Measurements from ENCODE around the gene EXOC6B.

EXOC6B gene

DNA sequence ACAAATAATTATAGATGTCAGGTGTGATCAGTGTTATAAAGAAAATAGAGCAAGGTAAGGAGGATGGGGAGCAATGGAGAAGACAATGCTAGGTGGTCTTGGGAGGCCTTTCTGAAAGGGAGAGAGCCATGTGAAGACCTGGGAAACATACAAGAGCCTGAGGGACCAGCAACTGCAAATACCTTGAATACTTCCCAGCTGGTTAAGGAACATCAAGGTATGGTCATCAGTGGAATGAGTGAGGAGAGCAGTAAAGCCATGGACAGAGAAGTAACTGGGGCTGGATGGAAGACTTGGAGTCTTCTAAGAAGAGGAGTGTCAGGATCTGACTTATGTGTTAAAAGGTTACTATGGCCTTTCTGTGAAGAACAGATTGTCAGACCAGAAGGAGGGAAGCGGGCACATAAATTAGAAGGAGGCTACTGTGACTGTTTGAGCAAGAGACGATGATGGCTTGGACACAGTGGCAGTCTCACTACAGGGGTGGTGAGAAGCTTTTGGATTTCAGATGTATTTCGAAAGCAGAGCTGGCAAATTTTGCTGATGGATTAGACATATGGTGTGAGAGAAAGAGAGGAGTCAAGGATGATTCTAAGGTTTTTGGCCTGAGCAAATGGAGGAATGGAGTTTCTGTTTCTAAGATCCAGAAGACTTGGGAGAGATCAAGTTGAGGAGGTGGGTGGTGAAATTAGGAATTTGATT is 22.8 kb upstream of the EXOC6B start:
- no peak for FAIRE-seq
- TF ChIP-seq POLR2A (IDR thresholded peaks at IDR 0.05; ENCODE audit: low read depth, low read length), result no peak
- TF ChIP-seq TAF1 (IDR thresholded peaks at IDR 0.05; ENCODE audit: low read depth, low read length), result no peak
- no peak for TF ChIP-seq POU2F2 (IDR thresholded peaks at IDR 0.05; ENCODE audit: low read depth, low read length)
- no peak for TF ChIP-seq PAX5 (IDR thresholded peaks at IDR 0.05; ENCODE audit: insufficient read depth, low read length, severe bottlenecking)
- no peak for TF ChIP-seq SPI1 (IDR thresholded peaks at IDR 0.05; ENCODE audit: low read depth, low read length)
- no peak for TF ChIP-seq POLR2AphosphoS5 (IDR thresholded peaks at IDR 0.05; ENCODE audit: low read depth, low read length)
- DNase-seq (ENCODE audit: insufficient read length, low spot score), result no peak

DNA sequence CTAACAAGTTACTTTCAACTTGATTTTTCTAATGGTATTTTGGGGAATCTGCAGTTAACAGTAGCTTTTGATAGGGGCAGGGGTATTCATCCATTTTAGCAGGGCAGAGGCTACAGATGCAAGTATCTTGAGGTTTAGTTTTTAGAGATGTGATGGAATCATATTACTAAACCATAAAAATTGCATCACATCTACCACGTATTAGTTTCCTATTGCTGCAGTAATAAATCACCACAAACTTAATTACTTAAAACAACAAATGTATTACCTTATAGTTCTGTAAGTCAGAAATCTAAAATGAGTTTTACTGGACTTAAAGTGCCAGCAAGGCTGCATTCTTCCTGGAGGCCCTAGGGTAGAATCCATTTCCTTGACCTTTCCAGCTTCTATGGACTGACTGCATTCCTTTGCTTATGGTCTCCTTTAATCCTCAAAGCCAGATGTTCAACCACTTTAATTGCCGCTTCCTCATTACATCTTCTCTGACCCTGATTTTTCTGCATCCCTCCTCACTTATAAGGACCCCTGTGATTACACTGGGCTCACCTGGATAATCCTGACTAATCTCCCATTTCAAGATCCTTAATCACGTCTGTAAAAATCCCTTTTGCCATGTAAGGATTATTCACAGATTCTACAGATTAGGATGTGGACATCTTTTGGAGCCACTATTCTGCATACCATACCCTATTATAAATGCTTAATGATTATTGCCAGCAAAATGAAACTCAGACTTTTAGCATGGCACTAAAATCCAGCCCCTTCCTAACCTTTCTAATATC is 21.9 kb upstream of the EXOC6B start:
- DNase-seq (ENCODE audit: insufficient read length, low spot score) (no peak), FAIRE-seq (no peak)
- no peak for TF ChIP-seq POLR2A (IDR thresholded peaks at IDR 0.05; ENCODE audit: low read depth, low read length)

DNA sequence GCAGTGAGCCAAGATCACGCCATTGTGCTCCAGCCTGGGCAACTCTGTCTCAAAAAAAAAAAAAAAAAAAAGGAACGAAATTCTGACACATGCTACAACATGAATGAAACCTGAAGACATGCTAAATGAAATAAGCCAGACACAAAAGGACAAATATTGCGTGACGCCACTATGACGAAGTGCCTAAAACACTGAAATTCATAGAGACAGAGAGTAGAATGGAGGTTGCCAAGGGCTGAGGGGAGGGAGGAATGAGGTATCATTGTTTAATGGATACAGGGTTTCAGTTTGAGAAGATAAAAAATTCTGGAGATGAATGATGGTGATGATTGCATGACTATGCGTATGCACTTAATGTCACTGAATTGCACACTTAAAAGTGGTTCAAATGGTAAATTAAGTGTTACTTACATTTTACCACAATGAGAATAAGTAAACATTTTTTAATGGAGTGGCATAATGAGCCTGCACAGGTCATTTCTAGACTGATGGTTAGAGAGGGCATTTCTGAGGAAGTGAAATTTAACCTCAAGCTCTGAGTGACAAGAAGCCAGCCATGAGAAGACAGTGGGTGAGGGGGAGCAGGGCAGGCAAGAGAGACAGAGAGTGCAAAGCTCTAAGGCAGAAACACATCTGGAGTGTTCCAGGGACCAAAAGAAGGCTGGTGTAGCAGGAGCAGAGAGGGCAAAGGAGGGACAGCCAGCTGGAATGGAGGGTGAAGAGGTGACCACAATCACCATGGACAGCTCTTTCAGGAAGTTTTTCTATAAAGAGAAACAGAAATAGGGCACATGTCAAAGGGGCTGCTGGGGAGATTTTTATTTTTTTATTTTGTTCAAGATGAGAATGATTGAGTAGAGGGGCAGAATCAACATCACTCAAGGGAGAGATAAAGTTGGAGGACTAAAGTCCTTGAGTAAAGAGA is 20.6 kb upstream of the EXOC6B start:
- FAIRE-seq (no peak), DNase-seq (ENCODE audit: insufficient read length, low spot score) (no peak)
- no peak for TF ChIP-seq POLR2AphosphoS5 (IDR thresholded peaks at IDR 0.05; ENCODE audit: low read depth, low read length)
- peak; percentile 80 for TF ChIP-seq SPI1 (IDR thresholded peaks at IDR 0.05; ENCODE audit: low read depth, low read length)

DNA sequence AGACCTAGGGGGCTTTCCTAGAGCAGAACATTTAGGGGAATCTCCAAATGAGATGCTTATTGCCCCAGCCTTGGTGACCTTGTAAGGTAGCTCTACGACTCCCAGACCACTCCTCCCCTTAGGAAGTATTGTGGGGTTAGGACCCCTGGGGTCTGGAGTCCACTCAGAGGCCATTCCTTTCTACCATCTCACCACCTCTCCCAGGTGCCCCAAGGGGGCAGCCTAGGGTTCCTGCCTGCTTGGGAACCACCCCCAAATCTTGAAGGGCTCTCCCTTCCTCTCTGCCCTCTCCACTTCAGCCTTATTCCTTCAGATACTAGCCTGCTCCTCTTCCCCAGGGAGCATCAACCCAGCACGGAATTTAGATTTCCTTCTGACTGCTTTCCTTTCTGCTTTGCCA is 17.5 kb upstream of the EXOC6B start:
- FAIRE-seq (no peak), DNase-seq (ENCODE audit: insufficient read length, low spot score) (no peak)
- TF ChIP-seq TAF1 (IDR thresholded peaks at IDR 0.05; ENCODE audit: low read depth, low read length), result no peak
- TF ChIP-seq POLR2A (IDR thresholded peaks at IDR 0.05; ENCODE audit: low read depth, low read length), result no peak
- no peak for TF ChIP-seq POU2F2 (IDR thresholded peaks at IDR 0.05; ENCODE audit: low read depth, low read length)
- TF ChIP-seq PAX5 (IDR thresholded peaks at IDR 0.05; ENCODE audit: insufficient read depth, low read length, severe bottlenecking), result no peak
- no peak for TF ChIP-seq POLR2AphosphoS5 (IDR thresholded peaks at IDR 0.05; ENCODE audit: low read depth, low read length)
- TF ChIP-seq SPI1 (IDR thresholded peaks at IDR 0.05; ENCODE audit: low read depth, low read length), result no peak

DNA sequence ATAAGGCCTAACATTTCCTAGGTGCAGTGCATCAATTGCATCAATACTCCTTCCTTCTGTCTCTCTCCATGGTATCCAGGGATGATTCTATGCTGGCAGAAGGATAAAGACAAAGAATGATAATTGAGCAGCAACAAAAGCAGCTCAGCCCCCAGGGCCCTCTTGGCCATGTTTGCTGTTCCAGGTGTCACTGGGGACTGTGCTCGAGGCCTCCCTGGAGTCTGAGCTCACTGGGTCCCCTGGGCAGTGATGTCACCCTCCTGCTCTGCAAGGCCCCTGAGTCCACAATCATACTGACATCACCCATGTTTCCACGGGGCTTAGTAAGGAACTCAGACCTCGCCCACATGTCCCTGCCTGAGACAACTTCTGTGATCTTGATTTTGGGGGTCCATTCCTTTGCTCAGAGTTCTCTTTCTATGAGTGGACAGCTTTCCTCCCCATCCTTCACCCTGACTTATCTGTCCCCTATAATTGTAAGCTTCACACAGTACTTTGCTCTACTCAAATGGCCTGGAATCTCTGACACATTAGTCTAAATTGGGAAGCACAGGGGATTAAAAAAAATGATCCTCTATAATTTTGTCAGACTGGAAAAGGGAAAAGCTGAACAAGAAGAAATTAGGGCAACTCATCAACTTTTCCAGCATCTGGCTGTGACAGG is 15.8 kb upstream of the EXOC6B start:
- FAIRE-seq, result no peak
- DNase-seq (ENCODE audit: insufficient read length, low spot score), result no peak
- TF ChIP-seq POLR2AphosphoS5 (IDR thresholded peaks at IDR 0.05; ENCODE audit: low read depth, low read length) (no peak), POLR2A (IDR thresholded peaks at IDR 0.05; ENCODE audit: low read depth, low read length) (no peak), POU2F2 (IDR thresholded peaks at IDR 0.05; ENCODE audit: low read depth, low read length) (no peak)

DNA sequence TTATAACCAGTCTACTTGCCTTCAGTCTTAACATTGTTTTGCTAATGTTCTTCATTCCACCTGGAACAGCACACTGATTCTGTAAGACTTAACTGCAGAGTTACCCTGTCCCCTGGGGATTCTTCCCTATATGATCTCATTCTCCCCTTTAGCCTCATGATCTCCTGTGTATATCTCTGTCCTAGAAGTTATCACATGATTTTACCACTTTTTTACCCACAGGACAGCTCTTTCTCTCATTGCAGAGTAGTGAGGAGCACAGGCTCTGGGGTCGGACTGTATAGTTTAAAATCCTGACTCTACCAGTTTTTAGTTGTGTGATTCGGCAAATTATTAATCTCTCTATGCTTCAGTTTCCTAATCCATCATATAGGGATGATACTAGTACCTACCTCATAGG is 14.2 kb upstream of the EXOC6B start:
- no peak for TF ChIP-seq POU2F2 (IDR thresholded peaks at IDR 0.05; ENCODE audit: low read depth, low read length)
- TF ChIP-seq POLR2AphosphoS5 (IDR thresholded peaks at IDR 0.05; ENCODE audit: low read depth, low read length), result no peak
- DNase-seq (ENCODE audit: insufficient read length, low spot score) (no peak), FAIRE-seq (no peak)

DNA sequence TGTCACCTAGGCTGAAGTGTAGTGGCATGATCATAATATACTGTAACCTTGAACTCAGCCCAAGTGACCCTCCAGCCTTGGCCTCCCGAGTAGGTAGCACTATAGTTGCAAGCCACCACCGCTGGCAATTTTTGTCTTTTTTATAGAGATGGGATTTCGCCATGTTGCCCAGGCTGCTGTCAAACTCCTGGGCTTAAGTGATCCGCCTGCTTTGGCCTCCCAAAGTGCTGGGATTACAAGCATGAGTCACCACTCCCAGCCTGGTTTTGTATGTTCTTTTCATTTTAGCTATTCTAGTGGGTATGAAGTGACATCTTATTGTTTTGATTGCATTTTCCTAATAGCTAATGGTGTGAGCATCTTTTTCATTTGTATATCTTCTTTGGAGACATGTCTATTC is 11.3 kb upstream of the EXOC6B start:
- no peak for FAIRE-seq
- DNase-seq (ENCODE audit: insufficient read length, low spot score), result no peak
- TF ChIP-seq POLR2A (IDR thresholded peaks at IDR 0.05; ENCODE audit: low read depth, low read length), result no peak
- no peak for TF ChIP-seq PAX5 (IDR thresholded peaks at IDR 0.05; ENCODE audit: insufficient read depth, low read length, severe bottlenecking)
- TF ChIP-seq POLR2AphosphoS5 (IDR thresholded peaks at IDR 0.05; ENCODE audit: low read depth, low read length), result no peak
- no peak for TF ChIP-seq TAF1 (IDR thresholded peaks at IDR 0.05; ENCODE audit: low read depth, low read length)

DNA sequence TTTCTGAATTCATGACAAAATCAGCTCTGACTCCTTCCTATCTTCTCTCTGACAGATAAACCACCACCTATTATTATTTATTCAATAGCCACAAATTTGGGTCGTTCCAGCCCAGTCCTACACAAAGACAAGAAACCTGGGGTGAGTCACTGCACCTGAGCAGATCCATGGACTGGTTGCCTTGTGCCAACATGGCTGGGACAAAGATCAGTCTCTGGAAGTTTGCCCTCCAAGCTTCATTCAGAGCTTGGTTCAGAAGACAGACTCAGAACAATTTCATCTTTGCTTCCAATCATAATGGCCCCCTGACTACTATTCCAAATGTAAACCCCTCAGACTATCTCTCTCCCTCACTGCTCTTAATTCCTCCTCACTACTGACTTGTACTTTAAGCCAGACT is 9.6 kb upstream of the EXOC6B start:
- DNase-seq (ENCODE audit: insufficient read length, low spot score) (no peak), FAIRE-seq (no peak)
- no peak for TF ChIP-seq POU2F2 (IDR thresholded peaks at IDR 0.05; ENCODE audit: low read depth, low read length)
- TF ChIP-seq SPI1 (IDR thresholded peaks at IDR 0.05; ENCODE audit: low read depth, low read length), result no peak
- no peak for TF ChIP-seq POLR2AphosphoS5 (IDR thresholded peaks at IDR 0.05; ENCODE audit: low read depth, low read length)
- no peak for TF ChIP-seq TAF1 (IDR thresholded peaks at IDR 0.05; ENCODE audit: low read depth, low read length)
- no peak for TF ChIP-seq POLR2A (IDR thresholded peaks at IDR 0.05; ENCODE audit: low read depth, low read length)

DNA sequence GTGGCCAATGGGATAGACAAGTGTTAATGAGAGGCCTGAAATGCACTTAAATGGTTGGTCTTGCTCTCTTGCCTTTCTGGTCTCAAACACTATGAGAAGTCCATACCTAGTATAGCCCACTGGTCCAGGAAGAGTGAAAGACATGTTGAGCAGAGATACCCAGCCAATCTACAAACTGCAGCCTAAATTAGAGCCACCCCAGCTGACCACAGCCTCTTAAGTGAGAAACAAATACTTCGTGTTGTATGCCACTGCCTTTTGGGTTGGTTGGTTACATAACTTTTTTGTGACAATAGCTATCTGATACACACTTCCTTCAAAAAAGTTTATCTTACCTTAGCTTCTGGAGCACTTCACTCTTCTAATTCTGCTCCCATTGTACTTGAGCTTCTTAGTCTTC is 8.8 kb upstream of the EXOC6B start:
- TF ChIP-seq TAF1 (IDR thresholded peaks at IDR 0.05; ENCODE audit: low read depth, low read length) (no peak), SPI1 (IDR thresholded peaks at IDR 0.05; ENCODE audit: low read depth, low read length) (no peak), POLR2AphosphoS5 (IDR thresholded peaks at IDR 0.05; ENCODE audit: low read depth, low read length) (no peak), POU2F2 (IDR thresholded peaks at IDR 0.05; ENCODE audit: low read depth, low read length) (no peak), POLR2A (IDR thresholded peaks at IDR 0.05; ENCODE audit: low read depth, low read length) (no peak), PAX5 (IDR thresholded peaks at IDR 0.05; ENCODE audit: insufficient read depth, low read length, severe bottlenecking) (no peak)
- DNase-seq (ENCODE audit: insufficient read length, low spot score) (no peak), FAIRE-seq (no peak)

Data from GM12891 (cell line).